Amniotic epithelial cell (primary cell): ENCODE results near the gene SMIM15.
"Not testable (repeated sequence)": the region's sequence is repeated elsewhere in the genome, so short reads cannot be mapped to it uniquely, and the experiment has no call there.

ENCODE experiments used
- DNase-seq: peaks from one replicate; pipeline ENCODE4 v3.0.0-alpha.2; 2010; ENCODE audit warnings: low read depth

Gene SMIM15, protein sequence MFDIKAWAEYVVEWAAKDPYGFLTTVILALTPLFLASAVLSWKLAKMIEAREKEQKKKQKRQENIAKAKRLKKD

DNA sequence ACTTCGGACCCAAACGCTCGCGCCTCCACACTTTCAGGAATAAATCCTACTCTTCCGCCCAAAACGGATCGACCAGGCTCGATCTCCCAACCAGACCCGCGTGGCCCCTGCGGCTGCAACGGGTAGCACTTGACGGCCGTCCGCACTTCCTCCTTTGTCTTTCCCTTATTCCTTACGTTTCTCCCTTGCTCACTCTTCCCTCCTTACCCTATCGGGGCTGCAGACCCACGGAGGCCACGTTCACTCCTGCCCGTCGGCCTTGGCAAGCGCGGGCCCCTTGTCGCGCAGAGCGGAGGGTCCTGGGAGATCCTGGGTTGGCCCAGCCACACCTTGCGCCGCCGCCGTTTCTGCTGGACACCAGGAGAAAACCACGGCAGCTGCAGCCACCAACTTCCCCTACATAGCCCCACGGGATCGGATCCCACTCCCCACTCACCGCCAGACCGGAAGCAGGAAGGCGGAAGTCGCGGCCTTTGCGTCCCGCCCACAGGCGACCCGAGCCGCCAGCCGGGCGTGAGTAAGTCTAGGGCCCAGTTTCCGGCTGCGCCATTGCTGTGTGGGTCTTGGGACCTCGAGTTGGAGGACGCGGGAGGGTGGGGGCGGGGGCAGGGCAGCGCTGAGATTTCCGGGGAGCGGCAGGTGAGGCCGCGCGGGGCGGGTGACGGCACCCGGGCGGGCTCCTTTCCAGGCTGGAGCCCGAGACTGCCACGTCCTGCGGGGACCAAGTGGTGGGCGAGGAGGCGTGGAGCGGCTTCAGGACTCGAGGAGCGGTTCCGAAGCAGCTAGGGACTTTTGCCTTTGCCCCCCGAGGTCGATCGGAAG lies at the start of gene SMIM15:
TSS of gene SMIM15 (minus strand) at position 459 of the 822 bp plus-strand sequence. CDS start 2,297 bp downstream, outside the sequence.
- DNase-seq, result peak; percentile 82

DNA sequence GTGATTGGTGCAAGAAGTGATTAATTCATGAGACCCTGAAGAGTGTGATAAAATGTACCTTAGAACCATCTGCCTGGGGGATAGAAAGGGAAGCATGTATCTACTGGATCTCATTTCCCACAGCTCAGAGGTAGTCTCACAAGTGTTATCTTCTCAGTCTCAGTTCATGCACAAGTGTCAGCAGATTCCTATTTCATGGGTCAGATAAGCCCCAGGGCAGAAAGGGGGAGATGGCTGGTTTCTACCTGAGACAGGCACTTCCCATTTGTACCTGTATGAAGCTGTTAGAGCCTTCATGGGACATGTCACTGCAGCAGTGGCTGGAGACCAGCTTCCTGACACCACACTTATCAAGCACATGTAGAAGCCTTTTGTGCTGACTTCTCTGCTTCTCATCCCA lies 45.6 kb upstream of the SMIM15 start:
- no peak for DNase-seq

DNA sequence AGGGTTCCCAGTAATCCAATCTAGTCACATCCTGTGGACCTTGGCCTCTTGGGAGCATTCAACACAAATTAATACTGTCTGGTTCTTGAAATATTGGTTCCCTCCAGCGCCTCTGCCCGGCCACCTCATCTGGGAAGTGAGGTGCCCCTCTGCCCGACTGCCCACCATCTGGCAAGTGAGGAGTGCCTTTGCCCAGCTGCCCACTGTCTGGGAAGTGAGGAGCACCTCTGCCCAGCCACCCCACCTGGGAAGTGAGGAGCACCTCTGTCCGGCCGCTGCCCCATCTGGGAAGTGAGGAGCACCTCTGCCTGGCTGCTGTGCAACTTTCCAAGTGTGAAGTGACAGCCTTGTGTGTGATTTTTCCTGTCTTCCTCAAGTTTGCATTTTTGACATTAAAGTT lies 42.7 kb upstream of the SMIM15 start:
- no peak for DNase-seq

DNA sequence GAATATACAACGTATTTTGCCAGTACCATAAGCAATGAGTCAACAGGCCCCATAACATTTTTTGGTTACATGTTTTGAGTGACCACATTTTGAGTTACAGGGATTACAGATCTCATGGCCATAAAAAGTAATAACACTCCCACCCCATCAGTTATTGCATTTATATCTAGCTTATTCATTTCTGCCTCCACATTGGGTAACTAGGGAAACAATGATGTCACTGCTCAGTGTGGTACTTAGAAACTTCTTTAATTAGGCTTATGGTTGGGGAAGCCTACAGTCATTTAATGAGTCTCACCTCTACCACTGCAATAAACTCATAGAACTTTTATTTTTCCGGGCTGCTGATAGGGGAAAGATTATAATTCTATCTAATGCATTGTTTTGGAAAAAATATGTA lies 39.9 kb upstream of the SMIM15 start:
- DNase-seq, result peak; percentile 9

DNA sequence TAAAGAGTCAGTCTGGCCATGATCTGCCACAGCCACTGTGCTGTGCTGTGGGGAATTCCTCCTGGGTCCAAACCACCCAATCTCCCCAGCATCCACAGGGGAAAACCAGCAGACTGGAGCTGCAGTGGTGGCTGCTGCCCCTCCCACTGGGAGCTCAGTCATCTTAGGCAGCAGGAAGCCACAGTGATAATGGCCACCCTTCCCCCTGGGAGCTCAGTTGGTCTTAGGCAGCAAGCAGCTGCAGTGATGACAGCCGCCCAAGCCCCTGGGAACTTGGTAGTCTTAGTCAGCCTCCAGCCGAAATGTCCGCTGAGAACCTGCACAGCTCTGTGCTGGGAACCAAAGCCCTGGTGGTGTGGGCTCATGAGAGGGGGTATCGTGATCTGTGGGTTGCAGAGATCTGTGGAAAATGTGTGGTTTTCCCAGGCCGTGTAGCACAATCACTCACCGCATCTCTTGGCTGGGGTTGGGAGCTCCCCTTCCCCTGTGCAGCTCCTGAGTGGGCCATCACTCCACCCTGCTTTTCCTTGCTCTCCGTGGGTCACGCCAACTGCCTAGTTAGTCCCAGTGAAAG lies 38.4 kb upstream of the SMIM15 start:
- DNase-seq, result no peak

DNA sequence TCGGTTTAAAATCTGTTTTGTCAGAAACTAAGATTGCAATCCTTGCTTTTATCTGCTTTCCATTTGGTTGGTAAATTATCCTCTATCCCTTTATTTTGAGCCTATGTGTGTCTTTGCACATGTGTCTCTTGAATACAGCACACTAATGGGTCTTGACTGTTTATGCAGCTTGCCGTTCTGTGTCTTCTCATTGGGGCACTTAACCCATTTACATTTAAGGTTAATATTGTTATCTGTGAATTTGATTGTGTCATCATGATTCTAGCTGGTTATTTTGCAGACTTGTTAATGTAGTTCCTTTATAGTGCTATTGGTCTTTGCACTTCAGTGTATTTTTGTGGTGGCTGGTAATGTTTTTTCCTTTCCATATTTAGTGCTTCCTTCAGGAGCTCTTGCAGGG lies 36.3 kb upstream of the SMIM15 start:
- no peak for DNase-seq

DNA sequence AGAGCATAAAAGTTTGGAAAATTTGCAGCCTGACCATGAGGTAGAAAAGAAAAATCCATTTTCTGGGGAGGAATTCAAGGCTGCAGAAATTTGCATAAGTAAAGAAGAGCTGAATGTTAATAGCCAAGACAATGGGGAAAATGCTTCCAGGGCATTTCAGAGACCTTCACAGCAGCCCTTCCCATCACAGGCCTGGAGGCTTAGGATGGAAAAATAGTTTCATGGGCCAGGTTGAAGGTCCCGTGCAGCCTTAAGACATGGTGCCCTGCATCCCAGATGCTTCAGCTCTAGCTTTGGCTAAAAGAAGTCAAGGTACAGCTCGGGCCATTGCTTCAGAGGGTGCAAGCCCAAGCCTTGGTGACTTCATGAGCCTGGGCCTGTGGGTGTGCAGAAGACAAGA lies 25.6 kb upstream of the SMIM15 start:
- DNase-seq, result not testable (repeated sequence)

DNA sequence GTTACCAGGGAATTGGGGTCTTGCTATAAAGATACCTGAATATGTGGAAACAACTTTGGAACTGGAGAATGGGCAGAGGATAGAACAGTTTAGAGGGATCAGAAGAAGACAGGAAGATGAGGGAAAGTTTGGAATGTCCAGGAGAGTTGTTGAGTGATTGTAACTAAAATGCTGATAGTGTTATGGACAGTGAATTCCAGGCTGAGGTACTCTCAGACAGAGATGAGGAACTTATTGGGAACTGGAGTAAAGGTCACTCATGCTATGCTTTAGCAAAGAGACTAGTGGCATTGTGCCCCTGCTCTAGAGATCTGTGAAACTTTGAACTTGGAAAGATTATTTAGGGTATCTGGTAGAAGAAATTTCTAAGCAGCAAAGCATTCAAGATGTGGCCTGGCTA lies 25.1 kb upstream of the SMIM15 start:
- DNase-seq, result not testable (repeated sequence)

DNA sequence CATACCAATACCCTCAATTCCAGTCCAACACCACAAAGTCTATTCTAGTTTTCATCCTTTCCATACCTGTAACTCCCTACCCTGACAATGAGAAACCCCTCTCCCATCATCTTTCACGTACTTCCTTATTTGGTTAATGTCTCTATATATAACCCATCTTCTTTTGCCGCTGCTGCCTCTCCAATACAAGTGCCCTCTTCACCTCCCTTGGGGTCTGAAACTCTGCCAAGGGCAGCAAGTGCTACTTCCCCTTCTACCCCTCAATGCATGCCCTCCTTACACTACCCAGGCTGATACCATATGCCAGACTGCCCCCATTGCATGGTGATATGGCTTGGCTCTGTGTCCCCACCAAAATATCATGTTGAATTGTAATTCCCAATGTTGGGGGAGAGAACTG lies 24.4 kb upstream of the SMIM15 start:
- no peak for DNase-seq

DNA sequence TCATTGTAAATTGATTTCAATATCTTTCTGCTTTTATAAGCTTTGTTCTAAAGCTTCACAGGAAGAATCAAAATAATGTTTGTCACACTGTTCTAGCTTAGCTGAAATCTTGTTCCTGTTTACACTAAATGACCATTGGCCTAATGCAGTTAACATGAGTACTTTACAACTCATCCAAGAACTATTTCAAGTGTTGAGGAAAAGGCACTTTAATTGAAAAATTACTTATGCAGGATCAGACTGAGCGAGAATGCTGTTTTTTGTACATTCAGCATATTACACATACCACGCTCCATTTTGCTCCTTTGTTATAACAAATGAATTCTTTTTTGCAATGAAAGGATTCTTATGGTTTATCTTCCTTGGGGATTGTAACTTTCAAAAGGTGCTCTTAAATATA lies 22.4 kb upstream of the SMIM15 start:
- peak; percentile 24 for DNase-seq

DNA sequence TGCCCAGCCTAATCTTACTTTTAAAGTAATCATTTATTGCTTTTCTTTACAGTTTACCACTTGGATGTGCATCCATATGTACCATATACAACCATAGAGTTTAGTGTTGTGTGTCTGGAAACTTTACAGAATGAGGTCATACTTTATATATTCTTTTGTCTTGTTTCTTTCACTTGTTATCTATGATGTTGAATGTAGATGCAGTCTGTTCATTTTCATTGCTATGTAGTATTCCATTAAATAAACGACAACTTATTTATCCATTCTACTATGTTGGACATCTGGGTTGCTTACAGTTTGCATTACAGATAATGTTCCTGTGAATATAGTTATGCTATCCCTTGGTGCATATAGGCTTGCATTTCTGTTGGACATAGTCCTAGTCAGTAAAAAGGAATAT lies 21.3 kb upstream of the SMIM15 start:
- no peak for DNase-seq

DNA sequence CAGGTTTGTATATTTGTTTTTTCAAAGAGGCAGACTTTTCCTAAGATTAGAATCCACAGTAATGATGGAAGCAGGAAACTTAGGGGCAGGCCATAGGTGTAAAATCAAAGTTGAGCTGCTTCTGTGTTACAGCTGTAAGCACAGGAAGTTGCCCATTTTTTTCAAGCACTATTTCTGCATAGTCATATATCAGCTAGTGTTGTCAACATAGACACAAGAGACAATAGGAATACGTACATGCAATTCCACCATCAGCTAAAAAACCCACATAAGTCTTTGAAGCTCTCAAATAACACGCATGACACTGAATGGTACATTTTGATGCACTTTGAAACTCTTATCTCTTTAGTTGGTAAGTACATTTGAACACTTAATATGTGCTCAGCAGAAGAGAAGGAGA lies 20.2 kb upstream of the SMIM15 start:
- no peak for DNase-seq

DNA sequence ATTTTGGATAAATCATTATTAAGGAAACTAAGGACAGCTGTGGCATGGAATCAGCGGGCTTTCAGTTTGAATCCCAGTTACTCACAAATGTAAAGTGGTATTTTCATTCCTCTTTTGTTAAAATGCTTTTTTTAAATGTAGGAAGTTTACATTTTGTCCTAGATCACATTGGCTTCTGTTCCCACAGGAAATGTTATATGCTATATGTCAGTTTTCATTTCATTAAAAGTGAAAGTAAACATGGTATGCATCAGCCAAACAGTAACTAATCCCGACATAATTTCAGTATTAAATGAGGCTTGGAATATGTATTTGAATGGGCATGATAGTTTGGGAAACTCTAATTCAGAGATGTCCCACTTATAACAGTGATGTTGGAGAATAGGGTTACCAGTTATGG lies 18.6 kb upstream of the SMIM15 start:
- DNase-seq, result no peak

DNA sequence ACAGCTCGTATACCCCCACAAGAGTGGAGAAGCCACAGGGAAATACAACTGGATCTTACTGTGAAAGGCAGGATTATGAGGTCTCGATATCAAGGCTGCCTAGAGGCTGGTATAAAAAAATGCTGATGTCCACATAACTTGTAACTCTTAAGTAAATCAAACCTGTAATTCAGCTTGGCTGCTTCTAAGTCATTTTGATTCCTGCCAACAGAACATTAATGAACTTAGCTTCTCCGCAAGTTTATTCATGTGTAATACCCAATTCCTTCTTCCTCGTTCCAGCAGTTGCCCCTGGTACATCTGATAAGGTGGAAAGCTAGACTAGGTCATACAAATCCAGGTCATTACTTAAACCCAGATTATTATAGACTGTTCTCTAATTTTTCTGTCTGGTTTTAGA lies 16.4 kb upstream of the SMIM15 start:
- DNase-seq, result no peak

DNA sequence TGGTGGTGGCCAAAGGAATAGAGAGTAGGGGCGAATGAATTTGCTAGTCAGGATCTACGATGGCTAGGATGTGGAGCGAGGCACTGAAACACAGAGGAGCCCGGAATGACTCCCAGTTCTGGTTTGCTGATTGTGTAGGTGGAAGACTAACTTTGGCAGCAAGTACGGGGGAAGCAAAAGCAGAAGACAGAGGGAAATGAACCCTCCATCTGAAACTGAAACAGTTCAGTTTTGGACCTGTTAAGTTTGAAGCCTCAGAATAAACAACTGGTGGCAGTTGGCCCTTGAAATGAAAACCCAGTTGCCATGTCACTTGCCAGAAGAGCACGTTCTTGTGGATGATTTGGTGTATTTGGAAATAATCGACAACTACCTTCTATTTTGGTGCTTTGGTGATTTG lies 15.4 kb upstream of the SMIM15 start:
- DNase-seq, result no peak

DNA sequence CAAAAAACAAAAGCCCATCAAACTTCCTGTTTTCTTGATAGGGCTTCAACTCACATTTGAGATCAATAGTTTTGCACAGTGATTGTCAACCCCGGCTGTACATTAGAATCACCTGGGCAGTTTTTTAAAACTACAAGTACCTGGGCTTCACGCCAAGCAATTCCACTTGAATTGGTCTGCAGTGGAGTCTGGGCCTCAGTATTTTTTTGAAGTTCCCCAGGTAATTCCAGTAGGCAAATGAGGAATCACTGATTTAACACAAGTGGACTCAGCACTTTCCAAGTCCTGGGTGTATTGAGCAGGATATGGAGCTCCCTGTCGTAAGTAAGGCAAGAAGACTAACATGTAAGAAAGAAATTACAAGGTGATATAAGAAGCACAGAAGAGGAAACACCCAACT lies 14.8 kb upstream of the SMIM15 start:
- no peak for DNase-seq

DNA sequence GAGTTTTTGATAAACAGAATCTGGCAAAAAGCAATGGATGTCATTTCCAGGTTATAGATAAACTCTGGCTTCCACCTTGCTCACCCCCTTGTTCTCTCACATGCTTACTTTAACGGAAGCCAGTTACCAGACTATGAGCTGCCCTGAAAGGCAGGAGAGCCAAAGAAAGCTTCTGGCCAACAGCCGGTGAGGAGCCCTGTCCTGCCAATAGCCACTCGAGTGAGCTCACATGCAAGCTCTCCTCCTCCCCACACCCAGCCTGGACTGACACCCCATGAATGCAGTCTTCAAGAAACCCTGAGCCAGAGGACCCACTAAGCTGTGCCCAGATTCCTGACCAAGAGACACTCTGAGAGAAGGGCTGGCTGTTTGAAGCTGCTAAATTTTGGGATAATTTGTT lies 14.4 kb upstream of the SMIM15 start:
- DNase-seq, result no peak

DNA sequence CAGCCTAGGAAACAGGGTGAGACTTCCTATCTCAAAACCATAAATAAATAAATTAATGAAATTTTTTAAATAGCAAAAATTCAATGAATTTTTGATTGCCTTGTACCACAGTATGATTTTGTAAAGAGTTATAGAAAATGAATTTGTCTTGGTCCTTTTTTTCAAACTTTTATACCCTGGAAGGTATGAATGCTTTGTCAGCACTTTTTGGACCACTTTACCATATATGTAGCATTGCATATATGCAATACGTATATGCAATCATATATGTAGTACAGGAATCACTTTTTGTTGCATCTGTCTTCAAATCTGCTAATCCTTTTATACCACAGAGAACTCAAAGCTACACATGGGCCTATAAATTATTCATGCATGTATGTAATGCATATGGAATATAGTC lies 9.2 kb upstream of the SMIM15 start:
- DNase-seq, result no peak

DNA sequence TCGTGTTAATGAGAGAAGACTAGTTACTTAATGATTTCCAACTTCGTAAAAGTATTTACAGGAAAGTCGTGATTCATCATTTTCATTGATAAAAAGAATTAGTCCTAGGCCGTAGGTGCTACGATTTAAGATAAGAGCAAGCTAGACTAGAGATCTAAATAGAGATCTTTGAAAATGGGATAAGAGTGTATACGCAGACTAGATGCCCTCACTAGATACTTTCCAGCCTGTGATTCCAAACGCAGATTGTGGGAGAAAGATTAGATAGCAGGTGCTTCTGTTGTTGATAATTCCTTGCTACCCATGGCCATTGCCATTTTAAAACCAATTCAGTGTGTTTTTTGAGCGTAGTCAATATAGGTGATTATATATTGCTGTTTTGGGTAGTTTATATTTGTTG lies 6.7 kb upstream of the SMIM15 start:
- DNase-seq, result no peak

DNA sequence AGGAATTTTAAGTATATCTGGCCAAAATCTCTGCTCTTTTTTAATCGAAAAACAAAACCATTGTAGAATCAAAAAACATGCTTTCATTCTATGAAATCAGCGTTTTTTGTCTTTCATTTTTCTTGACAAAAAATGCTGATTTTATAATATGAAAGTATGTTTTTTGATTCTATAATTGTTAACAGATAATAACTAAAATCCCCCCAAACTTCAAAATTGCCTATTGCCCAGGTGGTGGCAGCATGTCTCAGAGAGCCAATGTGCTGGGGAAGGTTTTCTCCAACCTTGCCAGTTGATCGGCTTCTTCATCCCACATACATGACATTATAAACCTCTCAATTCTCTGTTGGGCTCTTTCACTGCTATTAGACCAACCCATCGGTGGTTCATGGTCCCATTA lies 5.1 kb upstream of the SMIM15 start:
- peak; percentile 43 for DNase-seq

DNA sequence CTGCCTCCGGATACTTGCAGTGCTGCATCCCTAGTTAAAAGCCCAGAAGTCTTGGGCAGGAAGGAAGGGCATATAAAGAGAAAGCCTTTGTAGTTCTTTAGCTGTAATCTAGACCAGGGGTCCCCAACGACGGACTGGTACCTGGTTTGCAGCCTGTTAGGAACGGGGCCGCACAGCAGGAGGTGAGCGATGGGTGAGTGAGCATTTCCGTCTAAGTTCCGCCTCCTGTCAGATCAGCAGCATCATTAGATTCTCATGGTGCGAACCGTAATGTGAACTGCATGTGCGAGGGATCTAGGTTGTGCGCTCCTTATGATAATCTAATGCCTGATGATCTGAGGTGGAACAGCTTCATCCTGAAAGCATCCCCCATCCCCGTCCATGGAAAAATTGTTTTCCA lies 1.6 kb upstream of the SMIM15 start:
- no peak for DNase-seq

DNA sequence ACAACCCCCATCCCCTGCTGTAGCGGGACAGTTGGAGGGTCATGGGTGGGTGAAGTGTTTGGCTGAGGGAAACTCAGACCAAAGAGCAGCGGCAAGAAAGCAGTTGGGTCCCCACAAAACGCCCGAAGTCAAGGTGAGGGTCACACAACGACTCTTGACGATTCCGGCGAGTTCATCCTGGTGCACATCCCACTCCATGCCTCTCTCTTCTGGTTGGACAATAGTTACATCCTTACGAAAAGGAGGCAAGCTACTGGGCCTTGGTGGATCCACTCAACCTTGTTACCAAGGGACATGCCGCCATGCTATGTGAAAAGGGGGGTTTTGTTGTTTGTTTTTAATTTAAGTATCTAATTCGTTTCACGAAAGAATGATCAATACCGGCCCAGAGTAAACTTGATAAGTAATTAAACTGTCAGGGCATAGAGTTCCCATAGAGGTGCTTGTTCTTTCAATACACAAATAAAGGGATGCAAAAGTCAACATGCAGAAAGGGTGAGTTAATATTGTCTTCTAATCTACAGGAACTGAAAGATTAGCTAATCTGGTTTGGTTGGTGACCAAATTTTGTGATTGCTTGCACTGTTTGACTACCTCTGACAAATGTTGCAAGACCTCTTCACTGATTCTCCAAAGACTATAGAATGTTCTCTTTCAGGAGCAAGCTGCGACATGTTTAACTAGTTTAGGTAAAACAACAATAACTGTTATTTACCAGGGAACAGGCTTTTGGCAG lies 732 bp upstream of the SMIM15 start:
- DNase-seq, result peak; percentile 35

DNA sequence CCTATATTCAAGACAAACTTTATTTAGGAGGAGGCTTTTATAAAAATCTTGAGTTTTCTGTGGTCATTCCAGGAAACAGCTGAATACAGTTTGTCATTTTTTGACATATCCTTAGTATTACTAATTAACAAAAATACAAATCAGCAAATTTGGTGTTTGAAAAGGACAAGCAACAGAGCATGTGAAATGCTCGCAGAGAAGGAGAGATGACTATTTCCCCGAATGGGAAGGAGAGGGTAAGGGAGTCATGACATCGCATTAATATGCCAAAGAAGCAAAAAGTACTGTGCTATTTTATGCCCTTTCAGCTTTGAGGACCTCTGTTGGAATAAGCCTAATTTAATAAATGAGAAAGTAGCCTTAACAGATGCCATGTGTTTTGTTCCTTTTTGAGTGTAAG lies 1.8 kb downstream of the SMIM15 start:
- no peak for DNase-seq
